Neuronal stem cell (in vitro differentiated cells): Measurements from ENCODE around the gene TMEM231.

Source experiments
- DNase-seq: peaks from one replicate; pipeline ENCODE4 v3.0.0-alpha.2; 2013; ENCODE audit warnings: low spot score
- H2AFZ ChIP-seq: one replicate; pipeline ENCODE4 v1.6.1; 2013; ENCODE audit warnings: mild to moderate bottlenecking, low read length, inconsistent platforms
- H2AK5ac ChIP-seq: 2 replicates; pipeline ENCODE4 v1.6.1; 2013; ENCODE audit warnings: low read depth, mild to moderate bottlenecking, inconsistent platforms, low read length, moderate library complexity, mixed read lengths
- H2BK120ac ChIP-seq: 2 replicates; pipeline ENCODE4 v1.6.1; 2013; ENCODE audit warnings: low read depth, mild to moderate bottlenecking, inconsistent platforms, low read length, moderate library complexity, mixed read lengths
- H2BK12ac ChIP-seq: one replicate; pipeline ENCODE4 v1.6.1; 2013; ENCODE audit warnings: low read length, inconsistent platforms
- H2BK15ac ChIP-seq: 2 replicates; pipeline ENCODE4 v1.6.1; 2013; ENCODE audit warnings: mild to moderate bottlenecking, low read length, inconsistent platforms, mixed read lengths
- H2BK5ac ChIP-seq: one replicate; pipeline ENCODE4 v1.6.1; 2013; ENCODE audit warnings: inconsistent platforms, mild to moderate bottlenecking, low read length, moderate library complexity
- H3K14ac ChIP-seq: one replicate; pipeline ENCODE4 v1.6.1; 2013; ENCODE audit warnings: low read length, inconsistent platforms
- H3K18ac ChIP-seq: 2 replicates; pipeline ENCODE4 v1.6.1; 2013; ENCODE audit warnings: low read length, inconsistent platforms
- H3K23ac ChIP-seq: 2 replicates; pipeline ENCODE4 v1.6.1; 2013; ENCODE audit warnings: low read depth, mild to moderate bottlenecking, mixed read lengths, low read length, inconsistent platforms; ENCODE audit not compliant: poor library complexity
- H3K27ac ChIP-seq: replicated peaks from 3 replicates; pipeline ENCODE4 v1.5.1; 2013; ENCODE audit warnings: low read length, inconsistent platforms
- H3K27me3 ChIP-seq, 3 experiments: 2 replicates each; pipeline ENCODE4 v1.6.1; 2013; ENCODE audit warnings: low read length in 3 of 3, mild to moderate bottlenecking in 2 of 3, inconsistent platforms in 1 of 3, low read depth in 1 of 3, mixed read lengths in 1 of 3, moderate library complexity in 1 of 3; ENCODE audit not compliant: control insufficient read depth in 3 of 3, insufficient read depth in 3 of 3
- H3K36me3 ChIP-seq, 2 donors: replicated peaks in 1 of 2; 2 replicates each; pipeline ENCODE4 v1.6.1; 2013; ENCODE audit warnings: low read length in 2 of 2; ENCODE audit not compliant: control insufficient read depth in 2 of 2, insufficient read depth in 2 of 2
- H3K4ac ChIP-seq: 2 replicates; pipeline ENCODE4 v1.6.1; 2013; ENCODE audit warnings: inconsistent platforms, mild to moderate bottlenecking, low read length, moderate library complexity
- H3K4me1 ChIP-seq, 2 donors: 1 replicate in 1 of 2; 2 replicates in 1 of 2; pipeline ENCODE4 v1.6.1; 2013; ENCODE audit warnings: low read length in 2 of 2, low read depth in 1 of 2; ENCODE audit not compliant: control insufficient read depth in 2 of 2, insufficient read depth in 1 of 2
- H3K4me2 ChIP-seq: one replicate; pipeline ENCODE4 v1.6.1; 2013; ENCODE audit warnings: mild to moderate bottlenecking, low read length, inconsistent platforms; ENCODE audit not compliant: insufficient read depth, poor library complexity, severe bottlenecking
- H3K4me3 ChIP-seq, 2 donors: 2 replicates each; pipeline ENCODE4 v1.5.1; 2013; ENCODE audit warnings: low read length in 2 of 2, mild to moderate bottlenecking in 2 of 2, inconsistent platforms in 1 of 2, moderate library complexity in 1 of 2
- H3K79me1 ChIP-seq: one replicate; pipeline ENCODE4 v1.6.1; 2013; ENCODE audit warnings: low read depth, mild to moderate bottlenecking, inconsistent platforms, low read length, moderate library complexity
- H3K9ac ChIP-seq: one replicate; pipeline ENCODE4 v1.6.1; 2013; ENCODE audit warnings: mild to moderate bottlenecking, low read depth, low read length, inconsistent platforms; ENCODE audit not compliant: poor library complexity
- H3K9me3 ChIP-seq, 2 donors: replicated peaks in 1 of 2; 2 replicates each; pipeline versions ENCODE3 to v1.6.1; 2013; ENCODE audit warnings: low read length in 2 of 2, mild to moderate bottlenecking in 2 of 2, inconsistent platforms in 1 of 2, low read depth in 1 of 2, mixed read lengths in 1 of 2, moderate library complexity in 1 of 2; ENCODE audit not compliant: control insufficient read depth in 2 of 2, insufficient read depth in 1 of 2
- H4K8ac ChIP-seq: one replicate; pipeline ENCODE4 v1.6.1; 2013; ENCODE audit warnings: low read depth, mild to moderate bottlenecking, inconsistent platforms, low read length, moderate library complexity
- H4K91ac ChIP-seq: one replicate; pipeline ENCODE4 v1.6.1; 2013; ENCODE audit warnings: low read length, low read depth, mild to moderate bottlenecking, inconsistent platforms; ENCODE audit not compliant: poor library complexity
- WGBS, 2 donors: extraction: QIAGEN DNeasy Blood & Tissue Kit; methylation state at CpG; one replicate each; pipeline ENCODE4 v1.1.7; 2013; ENCODE audit warnings: missing lambda C conversion rate in 2 of 2, mixed read lengths in 1 of 2; ENCODE audit not compliant: insufficient read length in 2 of 2, insufficient replicate concordance in 1 of 2; ENCODE audit errors: extremely low coverage in 2 of 2; 5-methylcytosine and 5-hydroxymethylcytosine counted together

Gene TMEM231

GRCh38 chr16:75559564-75560372 is 3.7 kb upstream of the TMEM231 start:
- Histone ChIP-seq H2BK15ac (no peak overlapping the region), H3K9me3 (no peaks in the 10 kb centered on the region), H2AK5ac (no peak overlapping the region), H3K79me1 (peaks cover 4% of the 10 kb centered on the region), H3K4ac (no peak overlapping the region), H4K91ac (no peak overlapping the region), H2BK5ac (no peak overlapping the region), H3K14ac (no peak overlapping the region), H3K36me3 (no peaks in the 10 kb centered on the region), H3K4me1 (peaks cover 5 to 18% of the 10 kb centered on the region in 2 donors), H3K27ac (peak overlapping the region; percentile 14), H3K4me2 (no peak overlapping the region), H3K23ac (no peak overlapping the region), H2BK120ac (no peak overlapping the region), H3K18ac (no peak overlapping the region), H2BK12ac (no peak overlapping the region), H3K27me3 (no peaks in the 10 kb centered on the region), H3K4me3 (no peak overlapping the region), H2AFZ (peak overlapping the region; percentile 86), H3K9ac (no peak overlapping the region), H4K8ac (no peak overlapping the region)
- DNase-seq, result no peak
- WGBS, 2 donors, result no CpG with 5 or more reads among the region's 10 CpGs

- no peak for DNase-seq
- no peaks in the 10 kb centered on the region for H3K27me3 ChIP-seq
- H3K14ac ChIP-seq, result no peak overlapping the region
- H3K9ac ChIP-seq, result no peak overlapping the region
- no peak overlapping the region for H2BK12ac ChIP-seq
- H2AK5ac ChIP-seq, result no peak overlapping the region
- H4K91ac ChIP-seq, result no peak overlapping the region
- H3K23ac ChIP-seq, result no peak overlapping the region
- WGBS, 2 donors, result no CpG with 5 or more reads among the region's 2 CpGs
- H3K4me1 ChIP-seq, result peaks cover 5 to 19% of the 10 kb centered on the region in 2 donors
- no peak overlapping the region for H3K4ac ChIP-seq
- H2AFZ ChIP-seq, result peak overlapping the region; percentile 86
- H3K9me3 ChIP-seq, result no peaks in the 10 kb centered on the region
- no peak overlapping the region for H2BK5ac ChIP-seq
- H3K79me1 ChIP-seq, result peaks cover 4% of the 10 kb centered on the region
- no peak overlapping the region for H4K8ac ChIP-seq
- no peak overlapping the region for H2BK15ac ChIP-seq
- H3K4me2 ChIP-seq, result no peak overlapping the region
- H3K27ac ChIP-seq, result no peak overlapping the region
- H3K36me3 ChIP-seq, result no peaks in the 10 kb centered on the region
- H3K4me3 ChIP-seq, result no peak overlapping the region
- H2BK120ac ChIP-seq, result no peak overlapping the region
- no peak overlapping the region for H3K18ac ChIP-seq
These were observed 2.9 kb upstream of the TMEM231 start for GRCh38 chr16:75558846-75559401.

GRCh38 chr16:75556431-75556950 is 439 bp upstream of the TMEM231 start:
- Histone ChIP-seq H4K8ac (no peak overlapping the region), H3K4ac (no peak overlapping the region), H2AK5ac (no peak overlapping the region), H3K4me1 (peaks cover 5 to 19% of the 10 kb centered on the region in 2 donors), H4K91ac (no peak overlapping the region), H3K4me3 (peak overlapping the region in 1 of 2 donors; percentile 79), H3K79me1 (peaks cover 4% of the 10 kb centered on the region), H3K27ac (no peak overlapping the region), H2BK15ac (no peak overlapping the region), H3K9me3 (no peaks in the 10 kb centered on the region), H3K36me3 (no peaks in the 10 kb centered on the region), H2AFZ (peak overlapping the region; percentile 90), H3K27me3 (no peaks in the 10 kb centered on the region), H3K14ac (no peak overlapping the region), H3K9ac (no peak overlapping the region), H2BK12ac (no peak overlapping the region), H3K4me2 (peak overlapping the region; percentile 100), H3K23ac (no peak overlapping the region), H3K18ac (no peak overlapping the region), H2BK5ac (no peak overlapping the region), H2BK120ac (no peak overlapping the region)
- no CpG with 5 or more reads among the region's 16 CpGs for WGBS, 2 donors
- no peak for DNase-seq

- no peak overlapping the region for H3K4ac ChIP-seq
- H3K79me1 ChIP-seq, result peaks cover 6% of the 10 kb centered on the region
- H4K8ac ChIP-seq, result no peak overlapping the region
- H2BK15ac ChIP-seq, result peak overlapping the region; percentile 95
- peak overlapping the region; percentile 90 for H3K18ac ChIP-seq
- H2BK5ac ChIP-seq, result peak overlapping the region; percentile 97
- DNase-seq, result peak; percentile 79
- no peak overlapping the region for H2BK120ac ChIP-seq
- peak overlapping the region; percentile 34 for H3K27ac ChIP-seq
- peak overlapping the region; percentile 73 for H2AK5ac ChIP-seq
- peak overlapping the region; percentile 87 for H3K23ac ChIP-seq
- H2AFZ ChIP-seq, result peak overlapping the region; percentile 90
- no peak overlapping the region for H4K91ac ChIP-seq
- WGBS, 2 donors, result no CpG with 5 or more reads among the region's 26 CpGs
- peak overlapping the region; percentile 84 for H3K14ac ChIP-seq
- H3K4me2 ChIP-seq, result peak overlapping the region; percentile 100
- peaks cover 2 to 18% of the 10 kb centered on the region in 2 donors for H3K4me1 ChIP-seq
- no peaks in the 10 kb centered on the region for H3K36me3 ChIP-seq
- no peaks in the 10 kb centered on the region for H3K27me3 ChIP-seq
- peak overlapping the region; percentile 79 to 93 for H3K4me3 ChIP-seq
- H2BK12ac ChIP-seq, result no peak overlapping the region
- peak overlapping the region; percentile 97 for H3K9ac ChIP-seq
- no peaks in the 10 kb centered on the region for H3K9me3 ChIP-seq
These were observed 792 bp downstream of the TMEM231 start for GRCh38 chr16:75555213-75555706.
